ENCODE results near the gene SMARCAL1.
"Not testable (repeated sequence)": the region's sequence is repeated elsewhere in the genome, so short reads cannot be mapped to it uniquely, and the experiment has no call there.

Gene SMARCAL1

DNA sequence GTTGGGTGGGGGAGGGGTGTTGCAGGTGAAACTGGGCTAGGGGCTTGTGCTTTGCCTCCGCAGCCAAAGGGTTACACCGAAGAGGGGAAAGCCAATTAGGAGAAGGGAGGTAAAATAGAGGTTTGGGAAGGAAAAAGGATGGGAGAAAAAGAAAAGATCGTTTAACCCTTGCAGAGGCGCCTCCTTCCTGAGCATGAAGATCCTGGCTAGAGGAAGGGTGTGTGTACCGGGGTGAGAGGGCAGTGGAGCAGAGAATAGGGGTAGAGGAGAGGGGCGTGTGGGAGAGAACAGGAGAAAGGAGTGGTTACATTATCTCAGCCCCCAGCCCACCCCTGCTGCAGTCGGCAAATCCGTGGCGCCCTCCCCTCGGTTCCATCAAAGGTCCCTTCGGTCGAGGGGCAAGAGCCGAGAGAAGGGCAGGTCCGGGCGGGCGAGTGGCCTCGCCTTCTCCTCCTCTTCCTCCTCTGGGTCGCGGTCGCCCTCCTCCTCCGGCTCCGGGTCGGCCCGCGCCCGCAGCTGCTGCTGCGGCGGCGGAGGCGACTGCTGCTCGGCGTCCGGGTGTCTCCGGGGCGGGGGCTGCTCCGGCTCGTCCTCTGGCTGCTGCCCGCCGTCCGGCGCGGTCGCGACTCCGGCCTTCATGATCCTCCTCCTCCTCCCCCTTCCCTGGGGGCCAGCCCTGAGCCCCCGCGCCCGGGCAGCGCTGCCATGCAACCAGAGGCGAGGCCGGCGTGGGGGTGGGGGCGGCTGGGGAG lies 41.1 kb upstream of the SMARCAL1 start:
- peak overlapping the region; percentile 58 for H3K4me3 ChIP-seq (ENCODE audit: low read depth, low read length)
- TF ChIP-seq CTCF (conservative IDR thresholded peaks at IDR 0.05; ENCODE audit: low read depth, low read length), result no peak
- DNase-seq (ENCODE audit: low read depth), result no peak

DNA sequence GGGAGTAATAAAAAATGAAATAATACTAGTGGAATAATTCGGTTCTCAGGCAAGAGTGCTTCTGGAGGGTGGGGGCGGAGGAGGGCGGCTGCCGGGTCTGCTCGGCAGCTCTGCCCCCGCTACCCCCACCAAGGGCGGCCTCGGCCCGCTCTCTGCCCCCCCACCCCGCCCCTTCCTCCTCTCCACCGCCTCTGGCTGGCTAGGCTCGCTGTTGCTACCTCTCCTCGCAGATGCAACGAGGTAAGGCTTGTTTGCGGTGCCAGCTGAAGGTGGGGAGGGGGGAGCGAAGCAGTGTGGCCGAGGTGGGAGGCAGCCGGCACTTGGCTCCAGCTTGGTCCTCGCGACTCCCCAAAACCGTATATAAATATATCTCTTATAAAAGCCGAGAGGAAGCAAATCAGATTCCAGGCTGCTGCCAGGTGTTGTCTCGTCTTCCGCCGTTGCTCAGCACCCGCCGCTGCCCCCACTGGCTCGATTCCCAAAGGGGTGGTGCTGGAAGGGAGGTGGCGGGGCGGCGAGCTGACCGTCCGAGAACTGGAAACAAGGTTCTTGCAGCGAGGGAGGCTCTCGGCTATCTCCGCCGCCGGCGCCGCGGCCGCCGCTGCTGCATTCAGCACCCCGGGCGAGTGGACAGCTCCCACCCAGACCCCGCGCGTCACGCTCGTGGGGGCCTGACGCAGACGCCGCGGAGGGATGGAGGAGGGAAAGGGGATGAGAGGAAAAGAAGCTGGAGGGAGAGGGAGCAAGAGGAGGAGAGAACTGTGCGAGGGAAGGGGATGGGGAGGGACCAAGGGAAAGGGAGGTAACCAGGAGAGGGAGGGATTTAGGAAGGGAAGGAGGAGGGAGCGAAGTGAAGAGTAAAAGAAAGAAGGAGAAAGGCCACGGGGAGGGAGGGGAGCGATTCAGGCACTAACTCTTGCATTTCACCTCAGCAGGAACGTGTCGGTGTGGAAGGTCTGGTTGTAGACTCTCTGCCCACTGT lies 40.3 kb upstream of the SMARCAL1 start, which contains the start of gene MARCHF4:
TSS of gene MARCHF4 (minus strand) at position 763 of the 982 bp plus-strand sequence. CDS start 2,223 bp downstream, outside the sequence.
- peak; percentile 87 for DNase-seq (ENCODE audit: low read depth)
- TF ChIP-seq CTCF (conservative IDR thresholded peaks at IDR 0.05; ENCODE audit: low read depth, low read length), result no peak
- peak within 1 kb of the TSS; percentile 58 for H3K4me3 ChIP-seq (ENCODE audit: low read depth, low read length)

DNA sequence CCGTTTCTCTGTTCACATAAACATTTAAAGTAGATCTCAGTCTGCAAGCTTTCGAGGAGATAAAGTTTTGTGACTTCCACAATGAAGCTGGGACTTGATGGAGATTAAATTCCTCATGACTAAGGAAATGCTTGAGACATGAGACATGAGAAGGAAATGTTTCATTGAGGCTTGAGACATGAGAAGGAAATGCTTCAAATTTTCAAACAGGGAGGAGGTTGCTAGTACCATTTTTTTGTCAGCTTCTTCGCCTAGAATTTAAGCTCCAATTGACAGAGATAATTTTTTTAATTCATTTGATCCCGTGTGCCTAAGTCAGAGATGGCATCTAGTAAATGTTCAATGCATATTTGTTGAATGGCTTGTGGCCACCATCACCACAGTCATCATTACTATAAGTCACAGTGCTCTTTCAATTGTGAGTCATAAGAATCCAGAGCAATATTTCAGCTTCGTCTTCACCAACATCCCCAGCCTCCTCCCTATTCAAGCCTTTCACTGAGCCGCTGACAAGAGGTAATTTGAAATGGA lies 39.5 kb upstream of the SMARCAL1 start:
- peak; percentile 83 for DNase-seq (ENCODE audit: low read depth)
- peak overlapping the region; percentile 58 for H3K4me3 ChIP-seq (ENCODE audit: low read depth, low read length)
- no peak for TF ChIP-seq CTCF (conservative IDR thresholded peaks at IDR 0.05; ENCODE audit: low read depth, low read length)

- H3K4me3 ChIP-seq (ENCODE audit: low read depth, low read length), result no peak overlapping the region
- no peak for DNase-seq (ENCODE audit: low read depth)
- no peak for TF ChIP-seq CTCF (conservative IDR thresholded peaks at IDR 0.05; ENCODE audit: low read depth, low read length)
Observed at GRCh38 chr2:216373896-216374295, 38.4 kb upstream of the SMARCAL1 start.

- no peak for DNase-seq (ENCODE audit: low read depth)
- no peak overlapping the region for H3K4me3 ChIP-seq (ENCODE audit: low read depth, low read length)
- no peak for TF ChIP-seq CTCF (conservative IDR thresholded peaks at IDR 0.05; ENCODE audit: low read depth, low read length)
Observed at GRCh38 chr2:216375286-216375685, 37.0 kb upstream of the SMARCAL1 start.

GRCh38 chr2:216379977-216380376 lies 32.3 kb upstream of the SMARCAL1 start:
- no peak for TF ChIP-seq CTCF (conservative IDR thresholded peaks at IDR 0.05; ENCODE audit: low read depth, low read length)
- DNase-seq (ENCODE audit: low read depth), result no peak
- H3K4me3 ChIP-seq (ENCODE audit: low read depth, low read length), result no peak overlapping the region

DNA sequence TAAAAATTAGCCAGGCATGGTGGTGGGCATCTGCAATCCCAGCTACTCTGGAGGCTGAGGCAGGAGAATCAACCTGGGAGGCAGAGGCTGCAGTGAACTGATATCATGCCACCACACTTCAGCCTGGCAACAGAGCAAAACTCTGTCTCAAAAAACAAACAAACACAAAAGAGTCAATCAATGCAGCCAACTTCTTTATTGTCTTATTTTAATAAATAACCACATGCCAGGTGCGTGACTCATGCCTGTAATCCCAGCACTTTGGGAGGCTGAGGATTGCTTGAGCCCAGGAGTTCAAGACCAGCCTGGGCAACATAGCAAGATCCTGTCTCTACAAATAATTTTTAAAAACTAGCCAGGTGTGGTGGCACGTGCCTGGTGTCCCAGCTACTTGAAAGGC lies 27.9 kb upstream of the SMARCAL1 start:
- DNase-seq (ENCODE audit: low read depth); H3K4me3 ChIP-seq (ENCODE audit: low read depth, low read length): not testable (repeated sequence)

Measured in choroid plexus epithelial cell (primary cell).